CD4-positive, alpha-beta T cell (primary cell): ENCODE results near the gene CD300A. TPM values are rescaled to one million over a fixed set of nuclear protein-coding genes. Genes with fewer than 3 reads are reported as not detected.

ENCODE experiments used
- ATAC-seq: fragments of 200-7000 bp; cut with Tn5 transposase; one replicate; pipeline ENCODE4 v1.10.0; 2022; ENCODE audit warnings: mild to moderate bottlenecking; ENCODE audit not compliant: poor library complexity
- CTCF ChIA-PET: fragments of 350-600 bp; sonication (Branson Sonifier 250); formaldehyde crosslinking; loops from one replicate; lab custom pipeline; 2021; ENCODE audit warnings: antibody characterized with exemption, inconsistent platforms; lab: Charles Lee
- POLR2A ChIA-PET: fragments of 350-600 bp; sonication (Branson Sonifier 250); formaldehyde crosslinking; loops from one replicate; lab custom pipeline; 2021; ENCODE audit warnings: antibody characterized with exemption, inconsistent platforms; lab: Charles Lee
- DNase-seq, 14 experiments: peaks; one replicate each; pipeline ENCODE4 v3.0.0-alpha.2; 2013 to 2020; ENCODE audit warnings: mixed read lengths in 2 of 14
- H3K27ac ChIP-seq, 2 donors: one replicate each; pipeline versions ENCODE4 v1.5.1 to v1.7.0; 2013; ENCODE audit warnings: low read length in 2 of 2, low read depth in 1 of 2, mild to moderate bottlenecking in 1 of 2
- H3K27me3 ChIP-seq, 2 experiments: 1 replicate in 1 of 2; 2 replicates in 1 of 2; pipeline versions ENCODE4 v1.6.1 to v1.7.0; 2013; ENCODE audit warnings: low read length in 2 of 2, control low read depth in 1 of 2, mild to moderate bottlenecking in 1 of 2, moderate library complexity in 1 of 2; ENCODE audit not compliant: insufficient read depth in 2 of 2, control insufficient read depth in 1 of 2
- H3K36me3 ChIP-seq: one replicate; pipeline ENCODE4 v1.6.1; 2013; ENCODE audit warnings: low read length, control low read depth; ENCODE audit not compliant: insufficient read depth
- H3K4me1 ChIP-seq: one replicate; pipeline ENCODE4 v1.6.1; 2013; ENCODE audit warnings: low read length, control low read depth; ENCODE audit not compliant: insufficient read depth
- H3K4me3 ChIP-seq: one replicate; pipeline ENCODE4 v1.5.1; 2013; ENCODE audit warnings: mild to moderate bottlenecking, low read length, moderate library complexity
- H3K9me3 ChIP-seq, 2 experiments: 1 replicate in 1 of 2; 2 replicates in 1 of 2; pipeline versions ENCODE4 v1.6.1 to v1.7.0; 2013; ENCODE audit warnings: low read length in 2 of 2, mild to moderate bottlenecking in 2 of 2, control low read depth in 1 of 2, moderate library complexity in 1 of 2; ENCODE audit not compliant: control insufficient read depth in 1 of 2, insufficient read depth in 1 of 2
- H3K27ac Mint-ChIP-seq: one replicate; pipeline ENCODE4 v1.8.0; 2020; ENCODE audit warnings: mixed read lengths
- H3K27me3 Mint-ChIP-seq: one replicate; pipeline ENCODE4 v1.8.0; 2021; ENCODE audit warnings: mixed read lengths
- H3K36me3 Mint-ChIP-seq: one replicate; pipeline ENCODE4 v1.8.0; 2021; ENCODE audit warnings: low read depth, mixed read lengths
- H3K4me1 Mint-ChIP-seq: one replicate; pipeline ENCODE4 v1.8.0; 2021; ENCODE audit warnings: low read depth, mixed read lengths
- H3K4me3 Mint-ChIP-seq: one replicate; pipeline ENCODE4 v1.8.0; 2020; ENCODE audit warnings: mild to moderate bottlenecking, mixed read lengths
- H3K9me3 Mint-ChIP-seq: one replicate; pipeline ENCODE4 v1.8.0; 2020; ENCODE audit warnings: mixed read lengths
- intact Hi-C, 2 experiments: fragments of 100-400 bp; cut with DNase I in 1 of 2; cut with micrococcal nuclease in 1 of 2; formaldehyde crosslinking; loops; one replicate each; pipeline versions ENCODE4 v1.15.1 to v1.9.0; 2023 to 2025; cut with DNase I, micrococcal nuclease
- total RNA-seq, 174 experiments: library from RNA in 2 of 174; stranded (reverse) in 2 of 174; gene quantifications; one replicate each; pipeline ENCODE4 v1.2.3 and lab custom pipeline; 2021 to 2026
- TF ChIP-seq, protein P1 (sequence below): fragments of 200-600 bp; IDR thresholded peaks from one replicate; pipeline ENCODE4 v1.8.0; 2022; ENCODE audit warnings: antibody characterized with exemption, mild to moderate bottlenecking

Gene CD300A
- total RNA-seq, 2 experiments from 2014 or later, result 1.8 to 2.6 TPM

- ATAC-seq (no peak), DNase-seq (peak in 2 of 14 experiments; percentile 60 to 65)
- Histone ChIP-seq H3K4me1 (peaks cover 22% of the 10 kb centered on the region), H3K9me3 (no peaks in the 10 kb centered on the region), H3K27ac (no peak overlapping the region), H3K27me3 (peaks cover 5% of the 10 kb centered on the region in 2 experiments), H3K36me3 (no peaks in the 10 kb centered on the region), H3K4me3 (no peak overlapping the region)
- ChIA-PET CTCF (no interaction called here), POLR2A (no interaction called here)
- Mint-ChIP-seq H3K27ac (no peak overlapping the region), H3K9me3 (no peaks in the 10 kb centered on the region), H3K4me3 (no peak overlapping the region), H3K27me3 (peaks cover 4% of the 10 kb centered on the region), H3K36me3 (no peaks in the 10 kb centered on the region), H3K4me1 (no peaks in the 10 kb centered on the region)
- intact Hi-C loops, result no loop called here
- TF ChIP-seq, protein P1, sequence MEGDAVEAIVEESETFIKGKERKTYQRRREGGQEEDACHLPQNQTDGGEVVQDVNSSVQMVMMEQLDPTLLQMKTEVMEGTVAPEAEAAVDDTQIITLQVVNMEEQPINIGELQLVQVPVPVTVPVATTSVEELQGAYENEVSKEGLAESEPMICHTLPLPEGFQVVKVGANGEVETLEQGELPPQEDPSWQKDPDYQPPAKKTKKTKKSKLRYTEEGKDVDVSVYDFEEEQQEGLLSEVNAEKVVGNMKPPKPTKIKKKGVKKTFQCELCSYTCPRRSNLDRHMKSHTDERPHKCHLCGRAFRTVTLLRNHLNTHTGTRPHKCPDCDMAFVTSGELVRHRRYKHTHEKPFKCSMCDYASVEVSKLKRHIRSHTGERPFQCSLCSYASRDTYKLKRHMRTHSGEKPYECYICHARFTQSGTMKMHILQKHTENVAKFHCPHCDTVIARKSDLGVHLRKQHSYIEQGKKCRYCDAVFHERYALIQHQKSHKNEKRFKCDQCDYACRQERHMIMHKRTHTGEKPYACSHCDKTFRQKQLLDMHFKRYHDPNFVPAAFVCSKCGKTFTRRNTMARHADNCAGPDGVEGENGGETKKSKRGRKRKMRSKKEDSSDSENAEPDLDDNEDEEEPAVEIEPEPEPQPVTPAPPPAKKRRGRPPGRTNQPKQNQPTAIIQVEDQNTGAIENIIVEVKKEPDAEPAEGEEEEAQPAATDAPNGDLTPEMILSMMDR, result no peak
These were observed 19.6 kb upstream of the CD300A start for GRCh38 chr17:74446551-74447500.

DNA sequence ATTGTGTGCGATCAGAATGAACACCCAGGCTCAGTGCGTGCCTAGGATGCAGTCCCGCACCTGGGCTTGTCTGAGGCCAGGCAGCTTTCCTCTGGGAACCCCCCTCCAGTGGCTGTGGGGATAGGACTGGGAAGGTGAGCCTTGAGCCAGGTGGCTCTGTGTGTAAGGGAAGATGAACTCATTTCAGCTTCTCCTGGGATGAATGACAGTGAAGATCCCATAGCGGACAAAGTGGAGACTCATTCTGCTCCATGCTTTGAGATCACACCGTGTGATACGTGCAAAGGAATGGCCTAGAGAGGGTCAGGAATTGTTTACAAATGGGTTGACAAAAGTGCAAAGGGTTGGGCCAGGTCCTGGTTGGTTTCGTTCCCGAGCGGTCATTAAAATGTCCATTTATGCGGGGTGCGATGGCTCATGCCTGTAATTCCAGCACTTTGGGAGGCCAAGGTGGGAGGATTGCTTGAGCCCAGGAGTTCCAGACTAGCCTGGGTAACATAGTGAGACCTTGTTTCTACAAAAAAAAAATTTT is 18.7 kb upstream of the CD300A start:
- H3K27ac ChIP-seq, result no peak overlapping the region
- ChIA-PET CTCF (interaction anchor here (0.7 kb wide), 1 partner anchor 10 kb away, joined by 4 read pairs; no protein-coding TSS in a partner anchor), POLR2A (no interaction called here)
- TF ChIP-seq, protein P1, result no peak
- peaks cover under 1 to 5% of the 10 kb centered on the region in 2 experiments for H3K27me3 ChIP-seq
- Mint-ChIP-seq H3K36me3 (no peaks in the 10 kb centered on the region), H3K4me1 (peaks cover 5% of the 10 kb centered on the region), H3K4me3 (no peak overlapping the region), H3K9me3 (no peaks in the 10 kb centered on the region), H3K27ac (no peak overlapping the region), H3K27me3 (peaks cover 10% of the 10 kb centered on the region)
- H3K9me3 ChIP-seq, result no peaks in the 10 kb centered on the region
- intact Hi-C loops, result no loop called here
- H3K4me1 ChIP-seq, result peaks cover 25% of the 10 kb centered on the region
- no peak overlapping the region for H3K4me3 ChIP-seq
- ATAC-seq (no peak), DNase-seq (no peak)
- H3K36me3 ChIP-seq, result no peaks in the 10 kb centered on the region

- intact Hi-C loops, result no loop called here
- Mint-ChIP-seq H3K4me3 (no peak overlapping the region), H3K9me3 (no peaks in the 10 kb centered on the region), H3K36me3 (no peaks in the 10 kb centered on the region), H3K27me3 (peaks cover 12% of the 10 kb centered on the region), H3K27ac (no peak overlapping the region), H3K4me1 (peaks cover 7% of the 10 kb centered on the region)
- Histone ChIP-seq H3K27me3 (peaks cover 0 to 3% of the 10 kb centered on the region in 2 experiments), H3K4me1 (peaks cover 25% of the 10 kb centered on the region), H3K27ac (no peak overlapping the region), H3K9me3 (no peaks in the 10 kb centered on the region), H3K4me3 (no peak overlapping the region), H3K36me3 (no peaks in the 10 kb centered on the region)
- ChIA-PET POLR2A (no interaction called here), CTCF (interaction anchor here (0.7 kb wide), 1 partner anchor 9 kb away, joined by 4 read pairs; no protein-coding TSS in a partner anchor)
- TF ChIP-seq, protein P1, result no peak
- DNase-seq (no peak), ATAC-seq (no peak)
These were observed 17.7 kb upstream of the CD300A start for GRCh38 chr17:74448756-74449155.
